ENCODE data around the gene DACH1.

DACH1 gene

GRCh38 chr13:71712988-71713653, 153.9 kb downstream of the DACH1 start:
- H3K4me3 Mint-ChIP-seq = no peak overlapping the region
- H3K9me3 Mint-ChIP-seq = no peaks in the 10 kb centered on the region
- no peak for DNase-seq (ENCODE audit: low spot score)
- H3K36me3 Mint-ChIP-seq (ENCODE audit: low read depth) = no peaks in the 10 kb centered on the region
- H3K4me1 Mint-ChIP-seq (ENCODE audit: low read depth) = no peaks in the 10 kb centered on the region
- H3K27me3 Mint-ChIP-seq (ENCODE audit: low read depth) = no peaks in the 10 kb centered on the region
- no peak overlapping the region for H3K27ac Mint-ChIP-seq

DNA sequence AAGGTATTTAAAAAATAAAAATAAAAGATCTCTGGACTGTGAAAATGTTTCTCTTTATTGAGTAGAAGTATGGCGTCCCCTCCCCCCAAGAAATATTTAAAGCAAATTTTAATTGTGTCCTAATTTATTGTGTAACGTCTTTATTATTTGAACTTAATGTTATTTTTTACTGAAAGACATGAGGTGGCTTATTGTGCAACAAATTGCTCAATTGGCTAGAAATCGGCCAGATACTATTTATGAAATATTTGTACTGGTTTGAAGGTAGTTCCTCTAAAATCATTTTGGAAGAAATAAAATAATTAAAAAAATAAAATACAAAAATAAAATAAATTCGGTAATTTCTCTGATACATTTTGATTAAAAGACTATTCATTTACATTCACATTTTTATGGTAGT, 162.3 kb downstream of the DACH1 start:
- Mint-ChIP-seq H3K9me3 (no peaks in the 10 kb centered on the region), H3K4me1 (ENCODE audit: low read depth) (no peaks in the 10 kb centered on the region), H3K36me3 (ENCODE audit: low read depth) (no peaks in the 10 kb centered on the region), H3K27me3 (ENCODE audit: low read depth) (no peaks in the 10 kb centered on the region), H3K27ac (no peak overlapping the region), H3K4me3 (no peak overlapping the region)
- no peak for DNase-seq (ENCODE audit: low spot score)

GRCh38 chr13:71703138-71703537, 163.9 kb downstream of the DACH1 start:
- Mint-ChIP-seq H3K9me3 (no peaks in the 10 kb centered on the region), H3K36me3 (ENCODE audit: low read depth) (no peaks in the 10 kb centered on the region)

DNA sequence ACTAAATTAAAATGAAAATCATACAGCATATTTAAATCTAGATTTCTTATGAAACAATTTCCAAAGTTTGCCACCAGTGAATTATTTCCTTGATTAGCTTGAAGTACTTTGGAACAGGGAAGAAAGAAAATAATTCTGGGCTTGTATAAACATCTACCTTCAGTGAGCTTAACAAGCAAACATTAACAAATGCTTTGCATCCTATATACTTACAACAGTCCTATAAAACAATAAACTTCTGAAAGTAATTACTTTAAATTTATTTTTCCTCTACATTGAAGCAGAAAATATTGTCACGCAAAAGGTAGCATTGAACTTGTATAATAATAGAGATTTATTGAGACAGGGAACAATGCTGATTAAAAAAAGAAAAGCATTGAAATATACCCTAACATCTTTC, 164.8 kb downstream of the DACH1 start:
- Mint-ChIP-seq H3K27ac (no peak overlapping the region), H3K36me3 (ENCODE audit: low read depth) (no peaks in the 10 kb centered on the region), H3K9me3 (no peaks in the 10 kb centered on the region), H3K4me1 (ENCODE audit: low read depth) (no peaks in the 10 kb centered on the region), H3K27me3 (ENCODE audit: low read depth) (no peaks in the 10 kb centered on the region), H3K4me3 (no peak overlapping the region)
- DNase-seq (ENCODE audit: low spot score) = no peak

More at GRCh38 chr13:71703138-71703537, 163.9 kb downstream of the DACH1 start:
- Mint-ChIP-seq H3K4me3 (no peak overlapping the region), H3K4me1 (ENCODE audit: low read depth) (no peaks in the 10 kb centered on the region), H3K27ac (no peak overlapping the region), H3K27me3 (ENCODE audit: low read depth) (no peaks in the 10 kb centered on the region)
- no peak for DNase-seq (ENCODE audit: low spot score)

DNA sequence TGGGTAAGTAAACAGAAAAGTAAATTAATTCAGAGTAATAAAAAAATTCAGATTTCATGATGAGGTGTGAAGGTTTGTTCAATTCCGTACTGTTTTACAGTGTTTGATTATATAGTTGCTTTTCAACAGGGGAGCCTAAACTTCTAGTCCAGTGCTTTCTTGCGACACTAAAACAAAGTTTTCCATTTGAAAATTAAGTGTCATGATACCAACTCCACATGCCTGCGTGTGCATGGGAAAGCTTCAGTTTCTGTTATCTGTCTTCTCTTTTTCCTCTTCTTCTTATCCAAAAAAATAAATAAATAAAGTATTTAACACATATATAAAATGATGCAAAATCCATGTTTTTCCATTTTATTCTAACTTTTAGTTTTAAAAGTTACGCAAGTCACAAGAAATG, 165.3 kb downstream of the DACH1 start:
- no peak overlapping the region for H3K4me3 Mint-ChIP-seq
- no peaks in the 10 kb centered on the region for H3K9me3 Mint-ChIP-seq
- DNase-seq (ENCODE audit: low spot score) = no peak
- no peaks in the 10 kb centered on the region for H3K27me3 Mint-ChIP-seq (ENCODE audit: low read depth)
- no peaks in the 10 kb centered on the region for H3K4me1 Mint-ChIP-seq (ENCODE audit: low read depth)
- no peaks in the 10 kb centered on the region for H3K36me3 Mint-ChIP-seq (ENCODE audit: low read depth)
- no peak overlapping the region for H3K27ac Mint-ChIP-seq

DNA sequence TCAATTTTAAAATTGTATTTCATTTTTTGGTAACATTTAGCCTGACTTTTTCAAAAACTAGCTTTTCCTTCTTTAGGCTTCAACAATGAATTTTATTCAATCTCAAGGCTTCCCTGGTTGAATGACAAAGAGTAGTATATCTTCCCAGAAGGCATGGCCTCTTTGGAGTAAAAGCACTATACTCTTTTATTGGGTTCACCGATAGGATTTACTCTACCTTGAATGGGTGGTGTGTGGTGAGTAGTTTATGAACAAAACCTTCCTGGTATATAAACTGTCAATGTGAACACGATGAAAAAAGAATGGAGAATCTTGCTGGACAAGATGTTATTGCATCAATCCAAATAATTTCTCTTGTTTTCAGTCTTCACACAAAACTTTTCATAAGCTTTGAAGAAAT, 167.7 kb downstream of the DACH1 start:
- no peak overlapping the region for H3K4me3 Mint-ChIP-seq
- no peaks in the 10 kb centered on the region for H3K9me3 Mint-ChIP-seq
- H3K4me1 Mint-ChIP-seq (ENCODE audit: low read depth) = no peaks in the 10 kb centered on the region
- DNase-seq (ENCODE audit: low spot score) = no peak
- H3K36me3 Mint-ChIP-seq (ENCODE audit: low read depth) = no peaks in the 10 kb centered on the region
- H3K27me3 Mint-ChIP-seq (ENCODE audit: low read depth) = no peaks in the 10 kb centered on the region
- H3K27ac Mint-ChIP-seq = no peak overlapping the region

DNA sequence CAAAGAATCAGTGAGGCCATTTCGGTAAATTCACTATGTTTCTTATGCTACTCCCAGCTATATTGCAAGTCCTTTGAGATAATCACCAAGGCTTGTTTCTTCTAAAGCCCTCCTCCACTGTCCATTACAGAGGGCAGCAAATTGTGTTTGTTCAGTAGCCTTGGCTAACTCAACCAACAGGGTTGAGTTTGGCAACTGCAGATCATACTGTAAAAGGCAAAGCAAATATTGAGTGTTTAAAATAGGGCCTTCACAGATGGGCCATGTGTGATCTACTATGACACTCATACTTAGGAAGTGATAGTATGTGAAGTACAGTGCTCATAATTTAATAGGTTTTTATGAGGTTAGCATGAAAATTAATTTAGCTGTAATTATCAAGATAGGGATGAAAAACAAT, 171.3 kb downstream of the DACH1 start:
- Mint-ChIP-seq H3K9me3 (no peaks in the 10 kb centered on the region), H3K27me3 (ENCODE audit: low read depth) (no peaks in the 10 kb centered on the region), H3K36me3 (ENCODE audit: low read depth) (no peaks in the 10 kb centered on the region), H3K4me3 (no peak overlapping the region), H3K27ac (no peak overlapping the region), H3K4me1 (ENCODE audit: low read depth) (no peaks in the 10 kb centered on the region)
- no peak for DNase-seq (ENCODE audit: low spot score)

DNA sequence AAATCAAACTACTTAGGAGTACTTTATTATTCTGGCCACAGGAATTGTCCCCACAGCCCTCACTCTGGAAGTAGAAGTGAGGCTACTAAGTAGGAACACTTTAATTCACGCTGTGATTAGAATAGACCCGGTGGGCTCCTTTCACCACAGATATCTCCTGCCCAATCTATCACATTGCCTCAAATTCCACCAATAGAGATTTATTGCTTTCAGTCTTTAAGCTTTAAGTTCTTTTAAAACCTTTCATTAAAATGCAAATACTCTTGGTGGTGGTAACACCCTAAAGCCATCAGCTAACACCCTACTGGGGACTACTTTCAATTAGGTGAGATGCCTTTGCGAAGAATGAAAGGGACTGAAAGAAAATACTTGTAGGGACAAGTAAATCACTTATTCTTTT, 181.9 kb downstream of the DACH1 start:
- no peak for DNase-seq (ENCODE audit: low spot score)
- no peak overlapping the region for H3K27ac Mint-ChIP-seq
- H3K4me3 Mint-ChIP-seq = no peak overlapping the region
- no peaks in the 10 kb centered on the region for H3K4me1 Mint-ChIP-seq (ENCODE audit: low read depth)
- no peaks in the 10 kb centered on the region for H3K36me3 Mint-ChIP-seq (ENCODE audit: low read depth)
- no peaks in the 10 kb centered on the region for H3K9me3 Mint-ChIP-seq
- H3K27me3 Mint-ChIP-seq (ENCODE audit: low read depth) = no peaks in the 10 kb centered on the region

DNA sequence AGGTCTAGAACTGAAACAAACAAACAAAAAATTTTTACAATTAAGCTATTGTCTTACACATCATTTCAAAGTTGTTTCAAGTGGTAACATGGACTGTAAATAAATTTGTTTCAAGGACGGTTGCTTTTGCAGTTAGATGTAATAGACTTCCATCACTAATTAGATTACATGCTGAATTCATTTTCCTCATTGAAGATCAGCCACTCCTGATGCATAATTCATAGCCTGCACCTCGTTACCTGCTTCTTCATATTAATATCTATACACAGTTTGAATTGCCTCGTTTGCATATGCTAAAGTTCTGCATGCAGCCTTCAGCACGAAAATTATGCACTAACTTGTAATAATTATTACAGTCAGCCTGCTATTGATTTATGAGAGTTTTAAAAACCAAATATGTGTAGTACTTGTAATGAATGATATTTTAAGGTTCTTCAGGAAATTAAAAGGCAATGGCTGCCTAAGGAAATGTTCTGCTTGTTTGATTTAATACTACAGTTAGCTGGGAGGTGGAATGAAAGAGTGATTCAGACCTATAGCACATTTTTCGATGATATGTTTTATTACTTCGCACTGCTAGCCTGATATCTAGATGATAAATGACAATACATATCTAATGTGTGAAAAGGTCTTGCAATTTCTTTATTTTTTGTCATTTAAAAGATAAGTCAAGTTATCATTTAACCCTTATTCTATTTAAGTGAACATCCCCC, 184.9 kb downstream of the DACH1 start:
- Mint-ChIP-seq H3K36me3 (ENCODE audit: low read depth) (no peaks in the 10 kb centered on the region), H3K27ac (no peak overlapping the region), H3K9me3 (no peaks in the 10 kb centered on the region), H3K4me3 (no peak overlapping the region), H3K27me3 (ENCODE audit: low read depth) (no peaks in the 10 kb centered on the region), H3K4me1 (ENCODE audit: low read depth) (no peaks in the 10 kb centered on the region)
- no peak for DNase-seq (ENCODE audit: low spot score)

- H3K4me1 Mint-ChIP-seq (ENCODE audit: low read depth) = no peaks in the 10 kb centered on the region
- no peaks in the 10 kb centered on the region for H3K36me3 Mint-ChIP-seq (ENCODE audit: low read depth)
- H3K4me3 Mint-ChIP-seq = no peak overlapping the region
- DNase-seq (ENCODE audit: low spot score) = no peak
- no peak overlapping the region for H3K27ac Mint-ChIP-seq
- no peaks in the 10 kb centered on the region for H3K9me3 Mint-ChIP-seq
- no peaks in the 10 kb centered on the region for H3K27me3 Mint-ChIP-seq (ENCODE audit: low read depth)
Observed at GRCh38 chr13:71677124-71677523, 189.9 kb downstream of the DACH1 start.

DNA sequence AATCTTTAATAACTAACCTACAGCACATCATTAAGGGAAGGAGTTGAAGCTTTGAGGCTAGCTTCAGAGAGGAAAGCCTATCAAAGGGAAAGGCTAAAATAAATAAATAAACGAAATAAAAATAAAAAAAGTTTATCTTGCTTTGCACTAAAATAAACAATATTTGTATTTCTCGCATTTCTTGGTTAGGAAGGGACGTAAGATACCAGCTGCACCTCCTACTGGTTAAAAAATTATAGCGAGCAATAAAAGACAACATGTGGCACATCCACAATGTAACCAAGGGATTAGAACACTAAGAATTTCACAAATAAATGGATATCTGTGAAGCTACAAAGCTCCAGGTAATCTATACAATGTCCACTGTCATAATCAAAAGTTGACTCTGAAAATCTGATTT, 194.5 kb downstream of the DACH1 start:
- DNase-seq (ENCODE audit: low spot score) = no peak
- Mint-ChIP-seq H3K4me1 (ENCODE audit: low read depth) (no peaks in the 10 kb centered on the region), H3K27me3 (ENCODE audit: low read depth) (no peaks in the 10 kb centered on the region), H3K27ac (no peak overlapping the region), H3K36me3 (ENCODE audit: low read depth) (no peaks in the 10 kb centered on the region), H3K9me3 (no peaks in the 10 kb centered on the region), H3K4me3 (no peak overlapping the region)

GRCh38 chr13:71663431-71663830, 203.6 kb downstream of the DACH1 start:
- H3K27me3 Mint-ChIP-seq (ENCODE audit: low read depth) = no peaks in the 10 kb centered on the region
- H3K9me3 Mint-ChIP-seq = no peaks in the 10 kb centered on the region
- H3K4me1 Mint-ChIP-seq (ENCODE audit: low read depth) = no peaks in the 10 kb centered on the region
- H3K4me3 Mint-ChIP-seq = no peak overlapping the region
- no peak for DNase-seq (ENCODE audit: low spot score)
- no peaks in the 10 kb centered on the region for H3K36me3 Mint-ChIP-seq (ENCODE audit: low read depth)
- H3K27ac Mint-ChIP-seq = no peak overlapping the region

DNA sequence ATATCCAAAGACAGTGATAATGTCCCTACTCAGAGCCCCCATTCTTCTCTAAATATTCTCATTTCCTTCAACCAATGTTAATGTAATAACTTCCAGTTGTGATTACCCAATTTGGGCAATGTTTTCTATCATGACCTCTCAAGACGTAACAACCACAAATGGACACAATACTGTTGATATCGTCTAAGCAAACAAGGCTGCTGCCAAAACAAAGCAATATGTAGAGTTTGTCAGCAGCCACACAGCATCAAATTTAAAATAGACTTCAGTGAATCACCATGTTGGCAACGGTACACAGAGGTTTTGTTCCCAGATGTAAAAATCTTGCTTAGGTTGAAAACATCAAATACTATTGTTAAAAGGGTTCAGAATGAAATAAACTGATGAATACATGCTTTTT, 205.1 kb downstream of the DACH1 start:
- Mint-ChIP-seq H3K27me3 (ENCODE audit: low read depth) (no peaks in the 10 kb centered on the region), H3K27ac (no peak overlapping the region), H3K9me3 (no peaks in the 10 kb centered on the region), H3K36me3 (ENCODE audit: low read depth) (no peaks in the 10 kb centered on the region), H3K4me1 (ENCODE audit: low read depth) (no peaks in the 10 kb centered on the region), H3K4me3 (no peak overlapping the region)
- DNase-seq (ENCODE audit: low spot score) = no peak

GRCh38 chr13:71659404-71659803, 207.6 kb downstream of the DACH1 start:
- no peaks in the 10 kb centered on the region for H3K9me3 Mint-ChIP-seq
- no peaks in the 10 kb centered on the region for H3K36me3 Mint-ChIP-seq (ENCODE audit: low read depth)
- H3K4me1 Mint-ChIP-seq (ENCODE audit: low read depth) = no peaks in the 10 kb centered on the region
- DNase-seq (ENCODE audit: low spot score) = no peak
- H3K27ac Mint-ChIP-seq = no peak overlapping the region
- no peak overlapping the region for H3K4me3 Mint-ChIP-seq
- no peaks in the 10 kb centered on the region for H3K27me3 Mint-ChIP-seq (ENCODE audit: low read depth)

DNA sequence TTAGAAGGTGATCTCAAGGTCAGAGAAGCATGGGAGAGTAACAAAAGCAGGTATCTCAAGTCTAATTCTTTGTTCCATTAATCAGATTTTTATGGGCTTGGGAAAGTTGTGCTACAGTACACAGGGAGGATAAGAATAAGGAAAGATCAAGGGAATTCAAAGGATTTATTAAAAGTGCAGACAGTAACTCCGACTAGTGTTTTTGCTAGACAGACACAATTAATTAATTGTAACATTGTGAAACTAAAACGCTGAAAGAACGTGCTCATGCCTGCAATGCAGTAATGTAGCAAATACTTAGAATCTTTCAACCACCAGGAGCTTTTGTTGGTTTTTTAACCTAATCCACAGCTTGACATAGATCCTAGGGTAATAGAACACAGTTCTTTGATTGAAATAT, 221.5 kb downstream of the DACH1 start:
- no peaks in the 10 kb centered on the region for H3K9me3 Mint-ChIP-seq
- H3K4me1 Mint-ChIP-seq (ENCODE audit: low read depth) = no peaks in the 10 kb centered on the region
- no peak overlapping the region for H3K4me3 Mint-ChIP-seq
- no peaks in the 10 kb centered on the region for H3K36me3 Mint-ChIP-seq (ENCODE audit: low read depth)
- DNase-seq (ENCODE audit: low spot score) = no peak
- H3K27me3 Mint-ChIP-seq (ENCODE audit: low read depth) = no peaks in the 10 kb centered on the region
- H3K27ac Mint-ChIP-seq = no peak overlapping the region

Data from T-helper 2 cell treated with Interferon-gamma antibody and Interleukin-4, amounts not matched to agents 5 μg/mL and 100 μg/mL, for 36 hours (primary cell).